Measurements from ENCODE around the gene SBNO2.

- TF ChIP-seq CTCF (IDR thresholded peaks at IDR 0.05; ENCODE audit: low read length) (no peak), EZH2 (IDR thresholded peaks at IDR 0.05; ENCODE audit: borderline replicate concordance, low read length) (no peak)
Measured at GRCh38 chr19:1091544-1092175, 82.4 kb downstream of the SBNO2 start.
